OCI-LY3 (cell line): ENCODE measurements around the gene NFAM1.

Experiments
- H2AFZ ChIP-seq: fragments of 200-600, 300-600 bp; shearing (Covaris generic); 2 replicates; pipeline ENCODE4 v1.6.0; 2014; ENCODE audit warnings: antibody characterized with exemption, low read depth, low read length
- H3K27ac ChIP-seq: fragments of 200-600, 300-600 bp; sonication (generic); 2 replicates; pipeline ENCODE4 v1.5.1; 2014; ENCODE audit warnings: mild to moderate bottlenecking, low read length, moderate library complexity, mixed read lengths
- H3K27me3 ChIP-seq: fragments of 200-600, 300-600 bp; sonication (generic); 2 replicates; pipeline ENCODE4 v1.6.1; 2014; ENCODE audit warnings: low read depth, low read length, mixed read lengths
- H3K36me3 ChIP-seq: fragments of 200-600, 300-600 bp; sonication (generic); replicated peaks from 2 replicates; pipeline ENCODE3; 2014; ENCODE audit warnings: low read depth, low read length, mixed read lengths
- H3K4me1 ChIP-seq: fragments of 300-600, 200-600 bp; sonication (generic); 2 replicates; pipeline ENCODE4 v1.6.1; 2014; ENCODE audit warnings: low read length, mixed read lengths
- H3K4me2 ChIP-seq: fragments of 200-600, 300-600 bp; sonication (generic); 2 replicates; pipeline ENCODE4 v1.6.1; 2014; ENCODE audit warnings: low read length, mixed read lengths
- H3K4me3 ChIP-seq: fragments of 300-600, 200-600 bp; sonication (generic); 2 replicates; pipeline ENCODE4 v1.5.1; 2014; ENCODE audit warnings: antibody characterized with exemption, mild to moderate bottlenecking, low read length, moderate library complexity
- H3K79me2 ChIP-seq: fragments of 300-600, 200-600 bp; shearing (Covaris generic); 2 replicates; pipeline ENCODE4 v1.6.1; 2014; ENCODE audit warnings: mild to moderate bottlenecking, low read length, mixed read lengths
- H3K9ac ChIP-seq: fragments of 300-600, 200-600 bp; shearing (Covaris generic); 2 replicates; pipeline ENCODE4 v1.6.0; 2014; ENCODE audit warnings: mild to moderate bottlenecking, low read length, moderate library complexity
- H3K9me3 ChIP-seq: fragments of 200-600, 300-600 bp; shearing (Covaris generic); 2 replicates; pipeline ENCODE4 v1.6.1; 2014; ENCODE audit warnings: low read length, mixed read lengths; ENCODE audit not compliant: insufficient read depth
- H4K20me1 ChIP-seq: fragments of 200-600, 300-600 bp; sonication (generic); 2 replicates; pipeline ENCODE4 v1.6.1; 2016; ENCODE audit warnings: low read length, mixed read lengths; ENCODE audit not compliant: insufficient read depth
- EZH2phosphoT487 ChIP-seq: fragments of 200-600 bp; shearing (Covaris generic); IDR thresholded peaks from 2 replicates; pipeline ENCODE4 v1.6.1; 2018; ENCODE audit warnings: antibody characterized with exemption, mixed run types, low read depth
- TF ChIP-seq, protein P1 (sequence below): fragments of 200-600, 300-600 bp; sonication (generic); IDR thresholded peaks from 2 replicates; pipeline ENCODE4 v1.5.1; 2014; ENCODE audit warnings: antibody characterized with exemption, low read length, low read depth

Gene NFAM1

DNA sequence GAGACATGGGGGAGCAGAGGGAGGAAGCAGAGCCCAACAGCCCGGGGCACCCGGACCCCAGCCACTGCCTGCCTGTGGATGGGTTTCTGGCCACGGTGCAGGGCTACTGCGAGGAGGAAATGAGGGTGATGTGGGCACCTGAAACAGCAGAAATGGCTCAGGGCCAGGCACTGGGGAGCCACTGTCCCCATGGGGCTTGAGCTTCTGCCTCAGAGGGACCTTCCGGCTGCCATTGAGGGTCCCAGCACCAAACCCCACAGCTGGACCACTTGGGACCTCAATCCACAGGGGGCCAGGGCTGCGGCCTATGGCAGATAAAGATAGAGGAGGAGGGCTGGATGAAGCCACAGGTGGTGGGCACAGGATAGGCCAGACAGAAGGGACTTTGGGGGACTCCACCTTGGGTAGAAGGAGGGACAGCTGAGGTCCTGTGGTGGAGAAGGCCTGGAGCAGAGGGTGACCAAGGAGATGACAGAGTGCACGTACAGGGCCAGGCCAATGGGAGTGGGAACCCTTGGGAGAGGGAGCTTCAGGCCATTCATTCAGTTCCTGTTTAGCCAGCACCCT lies 48.3 kb downstream of the NFAM1 start:
- Histone ChIP-seq H3K27ac (no peak overlapping the region), H3K79me2 (no peaks in the 10 kb centered on the region), H3K4me1 (no peaks in the 10 kb centered on the region), H3K27me3 (0 out of 2 replicates have a peak, but pooled peaks cover 12% of the 10 kb centered on the region), H4K20me1 (no peaks in the 10 kb centered on the region), H3K9me3 (no peaks in the 10 kb centered on the region), H2AFZ (no peak overlapping the region), H3K36me3 (no peaks in the 10 kb centered on the region), H3K4me2 (no peak overlapping the region), H3K9ac (no peak overlapping the region), H3K4me3 (no peak overlapping the region)
- TF ChIP-seq, protein P1, sequence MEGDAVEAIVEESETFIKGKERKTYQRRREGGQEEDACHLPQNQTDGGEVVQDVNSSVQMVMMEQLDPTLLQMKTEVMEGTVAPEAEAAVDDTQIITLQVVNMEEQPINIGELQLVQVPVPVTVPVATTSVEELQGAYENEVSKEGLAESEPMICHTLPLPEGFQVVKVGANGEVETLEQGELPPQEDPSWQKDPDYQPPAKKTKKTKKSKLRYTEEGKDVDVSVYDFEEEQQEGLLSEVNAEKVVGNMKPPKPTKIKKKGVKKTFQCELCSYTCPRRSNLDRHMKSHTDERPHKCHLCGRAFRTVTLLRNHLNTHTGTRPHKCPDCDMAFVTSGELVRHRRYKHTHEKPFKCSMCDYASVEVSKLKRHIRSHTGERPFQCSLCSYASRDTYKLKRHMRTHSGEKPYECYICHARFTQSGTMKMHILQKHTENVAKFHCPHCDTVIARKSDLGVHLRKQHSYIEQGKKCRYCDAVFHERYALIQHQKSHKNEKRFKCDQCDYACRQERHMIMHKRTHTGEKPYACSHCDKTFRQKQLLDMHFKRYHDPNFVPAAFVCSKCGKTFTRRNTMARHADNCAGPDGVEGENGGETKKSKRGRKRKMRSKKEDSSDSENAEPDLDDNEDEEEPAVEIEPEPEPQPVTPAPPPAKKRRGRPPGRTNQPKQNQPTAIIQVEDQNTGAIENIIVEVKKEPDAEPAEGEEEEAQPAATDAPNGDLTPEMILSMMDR, result no peak
- no peak for TF ChIP-seq EZH2phosphoT487

DNA sequence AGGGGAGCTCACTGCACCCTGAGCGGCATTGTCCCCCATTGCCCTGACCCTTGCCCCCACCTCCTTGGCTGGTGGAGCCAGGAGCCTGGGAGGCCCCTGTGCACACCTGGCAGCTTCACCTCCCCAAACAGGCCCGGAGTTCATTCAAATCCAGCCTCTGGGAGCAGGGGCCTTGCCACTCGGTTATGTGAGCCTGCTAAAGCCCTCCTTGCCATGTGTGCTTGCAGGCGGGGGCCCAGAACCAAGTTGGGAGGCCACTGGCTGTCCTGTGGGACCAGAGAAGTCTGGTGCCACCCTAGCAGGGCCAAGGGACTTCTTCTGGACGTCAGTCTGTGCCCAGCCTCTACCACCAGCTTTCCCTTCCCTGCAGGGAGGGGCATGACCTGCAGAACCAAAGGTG lies 48.9 kb downstream of the NFAM1 start:
- Histone ChIP-seq H3K4me2 (no peak overlapping the region), H3K4me3 (no peak overlapping the region)

DNA sequence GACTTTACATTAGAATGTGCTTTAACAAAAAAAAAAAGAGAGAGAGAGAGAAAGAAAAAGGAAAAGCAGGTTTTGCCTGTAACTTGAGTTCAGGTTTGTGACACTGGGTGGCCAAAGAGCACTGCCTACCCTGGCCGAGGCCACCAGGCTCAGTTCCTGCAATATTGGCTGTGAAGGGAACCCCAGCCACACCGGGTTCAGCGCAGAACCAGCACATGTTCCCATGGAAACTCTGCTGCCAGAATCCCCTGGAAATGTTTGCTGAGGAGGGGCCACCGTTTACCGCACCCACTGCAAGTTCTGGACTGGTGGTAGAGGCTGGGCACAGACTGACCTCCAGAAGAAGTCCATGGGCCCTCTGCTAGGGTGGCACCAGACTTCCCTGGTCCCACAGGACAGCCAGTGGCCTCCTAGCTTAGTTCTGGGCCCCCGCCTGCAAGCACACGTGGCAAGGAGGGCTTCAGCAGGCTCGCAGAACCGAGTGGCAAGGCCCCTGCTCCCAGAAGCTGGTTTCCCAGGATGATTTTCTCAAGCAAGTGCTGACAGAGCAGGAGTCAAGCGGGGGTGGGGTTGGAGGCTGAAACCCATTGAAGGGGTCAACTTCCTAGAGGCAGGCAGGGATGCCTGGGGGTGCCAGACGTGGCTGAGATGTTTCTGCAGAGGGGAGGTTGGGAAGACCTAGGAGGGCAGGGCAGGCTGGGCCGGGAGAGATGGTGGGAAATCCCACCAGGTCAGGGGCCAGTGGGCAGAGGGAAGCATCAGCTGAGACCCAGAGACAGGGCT lies 51.2 kb downstream of the NFAM1 start:
- no peaks in the 10 kb centered on the region for H4K20me1 ChIP-seq
- no peak overlapping the region for H3K27ac ChIP-seq
- H3K4me2 ChIP-seq, result no peak overlapping the region
- no peaks in the 10 kb centered on the region for H3K4me1 ChIP-seq
- no peaks in the 10 kb centered on the region for H3K36me3 ChIP-seq
- H2AFZ ChIP-seq, result no peak overlapping the region
- H3K27me3 ChIP-seq, result 0 out of 2 replicates have a peak, but pooled peaks cover 6% of the 10 kb centered on the region
- no peaks in the 10 kb centered on the region for H3K9me3 ChIP-seq
- no peaks in the 10 kb centered on the region for H3K79me2 ChIP-seq
- no peak overlapping the region for H3K4me3 ChIP-seq
- no peak for TF ChIP-seq EZH2phosphoT487
- TF ChIP-seq, protein P1, result no peak
- H3K9ac ChIP-seq, result no peak overlapping the region

More for the DNA sequence above, 48.9 kb downstream of the NFAM1 start:
- no peaks in the 10 kb centered on the region for H3K9me3 ChIP-seq
- 0 out of 2 replicates have a peak, but pooled peaks cover 12% of the 10 kb centered on the region for H3K27me3 ChIP-seq
- no peaks in the 10 kb centered on the region for H4K20me1 ChIP-seq
- TF ChIP-seq, protein P1, result no peak
- no peak for TF ChIP-seq EZH2phosphoT487
- H3K79me2 ChIP-seq, result no peaks in the 10 kb centered on the region
- no peak overlapping the region for H2AFZ ChIP-seq
- no peaks in the 10 kb centered on the region for H3K36me3 ChIP-seq
- H3K4me1 ChIP-seq, result no peaks in the 10 kb centered on the region
- no peak overlapping the region for H3K27ac ChIP-seq
- H3K9ac ChIP-seq, result no peak overlapping the region

DNA sequence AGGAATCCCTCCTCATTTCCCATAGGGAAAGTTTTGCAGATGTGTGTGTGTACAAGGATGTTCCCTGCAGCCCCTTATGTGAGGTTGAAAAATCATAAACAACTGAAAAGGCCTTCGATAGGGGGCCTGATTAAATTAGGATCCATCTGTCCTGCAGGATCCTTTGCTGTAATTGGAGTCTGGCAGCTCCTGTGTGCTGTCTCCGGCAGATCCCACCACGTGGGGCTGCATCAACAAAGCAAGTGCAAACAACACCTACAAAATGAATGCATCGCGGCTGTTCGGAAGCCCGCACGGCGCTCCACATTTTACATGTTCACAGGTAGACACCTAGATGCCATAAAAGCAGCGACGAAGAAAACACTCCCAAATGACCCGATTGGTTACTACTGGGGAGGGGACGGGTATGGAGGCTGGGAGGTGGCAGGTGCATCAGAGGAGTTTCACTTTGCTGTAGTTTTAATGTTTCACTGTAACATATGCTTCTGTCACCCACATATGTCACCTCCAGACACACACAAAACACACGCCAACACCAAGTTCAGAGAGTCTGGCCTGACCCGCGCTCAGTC lies 52.2 kb downstream of the NFAM1 start:
- Histone ChIP-seq H3K27me3 (0 out of 2 replicates have a peak, but pooled peaks cover 6% of the 10 kb centered on the region), H4K20me1 (no peaks in the 10 kb centered on the region), H3K4me1 (no peaks in the 10 kb centered on the region), H3K4me3 (no peak overlapping the region), H3K4me2 (no peak overlapping the region), H3K9ac (no peak overlapping the region), H3K79me2 (no peaks in the 10 kb centered on the region), H3K9me3 (no peaks in the 10 kb centered on the region), H3K36me3 (no peaks in the 10 kb centered on the region), H3K27ac (no peak overlapping the region), H2AFZ (no peak overlapping the region)
- no peak for TF ChIP-seq EZH2phosphoT487
- TF ChIP-seq, protein P1, result no peak
